ENCODE data around the gene ADSS1.

The ADSS1 gene

DNA sequence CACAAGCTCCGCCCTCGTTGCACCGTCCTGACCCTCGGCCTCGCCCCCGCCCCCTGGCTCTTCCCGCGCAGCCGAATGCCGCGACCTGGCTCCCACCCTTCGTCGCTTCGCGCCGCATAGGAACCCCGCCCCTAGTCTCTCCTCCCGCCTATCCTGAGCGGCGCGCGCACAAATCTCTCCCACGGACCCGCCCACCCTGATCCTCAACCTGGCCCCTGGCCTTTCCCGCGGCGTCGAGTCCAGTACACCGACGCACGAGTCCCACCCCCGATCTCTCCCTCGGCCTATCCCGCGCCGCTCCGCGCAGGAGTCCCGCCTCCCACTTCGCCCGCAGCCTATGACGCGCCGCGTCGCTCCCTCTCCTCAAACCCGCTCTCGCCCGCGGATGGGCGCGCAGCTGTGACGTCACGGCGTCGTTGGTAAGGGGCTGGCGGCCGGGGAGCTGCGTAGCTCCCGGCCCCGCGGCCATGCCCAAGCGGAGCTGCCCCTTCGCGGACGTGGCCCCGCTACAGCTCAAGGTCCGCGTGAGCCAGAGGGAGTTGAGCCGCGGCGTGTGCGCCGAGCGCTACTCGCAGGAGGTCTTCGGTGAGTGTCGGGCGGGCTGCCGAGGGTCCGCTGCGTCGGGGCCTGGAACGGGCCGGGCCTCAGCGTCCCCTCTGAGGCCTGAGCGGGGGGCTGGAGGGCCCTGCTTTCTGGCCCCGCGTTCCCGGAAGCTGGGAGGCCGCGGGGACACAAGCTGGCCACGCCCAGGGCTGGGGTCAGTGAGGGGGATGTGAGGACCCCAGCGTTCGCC is 28.9 kb downstream of the ADSS1 start, which contains the start of gene SIVA1:
Gene SIVA1, plus strand, starts transcription at position 413 of the 793 bp plus-strand sequence. Its CDS starts 55 bp downstream, at position 468.
- DNase-seq: peak; percentile 57

GRCh38 chr14:104753528-104754212 is 29.6 kb downstream of the ADSS1 start:
- DNase-seq: no peak

GRCh38 chr14:104754213-104754851 is 30.3 kb downstream of the ADSS1 start:
- no peak for DNase-seq

GRCh38 chr14:104755621-104756020 is 31.6 kb downstream of the ADSS1 start:
- DNase-seq: no peak

GRCh38 chr14:104756477-104757237 is 32.6 kb downstream of the ADSS1 start:
- no peak for DNase-seq

GRCh38 chr14:104757238-104757585 is 33.2 kb downstream of the ADSS1 start:
- no peak for DNase-seq

DNA sequence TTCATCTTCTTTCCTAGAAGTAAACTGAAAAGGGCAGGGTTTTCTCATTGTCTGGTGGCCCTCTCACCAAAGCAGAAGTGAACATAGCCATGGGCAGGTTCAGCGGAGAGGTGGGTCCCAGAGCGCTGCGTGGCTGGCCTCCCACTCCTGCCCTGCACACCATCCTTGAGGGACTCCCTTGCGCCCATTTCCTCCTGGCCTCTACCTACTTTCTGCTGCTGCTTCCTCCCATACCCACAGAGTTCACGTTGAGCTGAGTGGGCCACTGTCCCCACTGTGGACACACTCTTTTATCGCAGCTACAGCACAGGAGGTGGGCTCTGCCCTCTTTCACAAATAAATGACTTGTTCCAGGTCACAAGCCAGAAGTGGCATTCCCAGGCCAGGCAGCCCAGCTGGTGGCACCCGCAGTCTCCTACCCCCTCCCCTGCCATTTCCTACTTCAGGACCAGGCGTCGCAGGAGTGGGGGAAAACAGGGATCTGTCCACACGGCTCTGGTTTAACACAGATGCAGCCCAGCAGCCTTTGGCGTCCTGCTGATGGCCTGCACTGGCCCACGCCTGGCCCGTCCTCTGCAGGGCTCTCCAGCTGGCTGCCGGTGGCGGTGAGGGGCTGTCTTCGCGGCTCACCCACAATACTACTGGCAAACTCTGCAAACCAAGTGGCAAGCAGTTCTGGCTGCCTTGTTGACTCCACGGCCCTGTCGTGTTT is 33.8 kb downstream of the ADSS1 start:
- no peak for DNase-seq

GRCh38 chr14:104758981-104759969 is 35.2 kb downstream of the ADSS1 start:
- DNase-seq: no peak

- no peak for DNase-seq
Observed at GRCh38 chr14:104765517-104765916, 41.5 kb downstream of the ADSS1 start.

DNA sequence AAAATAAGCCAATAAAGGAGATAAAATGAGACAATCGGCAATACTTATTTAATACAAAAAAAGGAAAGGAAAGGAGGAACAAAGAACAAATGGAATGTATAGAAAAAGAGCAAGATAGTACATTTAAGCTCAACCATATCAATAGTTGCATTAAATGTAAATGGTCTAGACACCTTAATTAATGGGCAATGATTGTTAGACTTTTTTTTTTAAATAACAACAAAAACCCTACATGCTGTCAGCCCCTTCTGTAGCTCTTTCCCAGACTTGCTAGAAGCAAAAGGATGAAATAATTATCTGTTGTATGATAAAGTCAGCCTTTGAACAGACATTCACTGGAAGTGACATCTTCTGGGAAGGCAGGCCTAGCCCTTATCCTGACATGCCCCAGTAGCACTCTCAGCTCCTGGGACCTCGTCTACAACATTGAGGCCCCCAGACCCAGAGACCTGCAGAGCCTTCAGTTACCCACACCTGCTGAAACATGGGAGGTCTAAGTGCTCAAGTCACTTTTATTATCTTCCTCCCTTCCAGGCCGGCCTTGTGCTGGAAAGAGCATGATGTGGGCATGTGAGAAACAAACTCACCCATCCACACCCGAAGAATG is 42.3 kb downstream of the ADSS1 start:
- DNase-seq: no peak

DNA sequence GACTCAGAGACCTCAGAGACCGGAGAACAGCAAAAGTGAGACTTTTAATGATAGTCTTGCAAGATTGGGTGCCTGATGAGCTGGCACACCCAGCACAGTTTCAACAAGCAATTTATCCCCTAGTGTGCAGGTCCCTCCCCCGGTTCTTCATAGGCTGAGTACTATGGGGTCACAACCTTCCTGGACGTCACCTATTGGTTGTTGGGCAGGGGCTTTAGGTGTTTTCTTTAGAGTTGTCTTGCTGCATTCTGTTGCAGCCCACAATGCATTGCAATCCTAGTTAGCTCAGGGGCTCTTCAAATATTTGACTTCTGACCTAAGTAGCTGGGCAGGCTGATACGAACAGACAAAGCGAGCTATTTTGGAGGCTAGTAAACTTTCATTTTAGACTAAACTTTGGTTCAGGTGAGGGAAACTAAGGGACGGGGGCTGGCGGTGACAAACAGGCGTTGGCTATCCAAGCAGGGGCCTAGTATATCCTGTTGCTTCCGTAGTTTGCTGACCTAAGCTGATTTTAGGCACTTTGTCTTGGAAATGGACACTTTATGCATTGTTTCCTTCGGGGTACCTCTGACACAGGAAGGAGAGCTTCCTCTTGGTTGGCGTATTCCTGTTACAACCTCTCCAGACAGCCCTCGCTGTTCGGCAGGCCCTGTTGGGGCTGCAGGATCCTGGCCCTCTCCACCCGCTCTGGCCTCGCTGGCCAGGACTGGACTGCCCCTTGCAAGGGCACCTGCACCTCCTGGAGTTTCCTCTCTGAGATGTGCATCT is 43.0 kb downstream of the ADSS1 start:
- no peak for DNase-seq

DNA sequence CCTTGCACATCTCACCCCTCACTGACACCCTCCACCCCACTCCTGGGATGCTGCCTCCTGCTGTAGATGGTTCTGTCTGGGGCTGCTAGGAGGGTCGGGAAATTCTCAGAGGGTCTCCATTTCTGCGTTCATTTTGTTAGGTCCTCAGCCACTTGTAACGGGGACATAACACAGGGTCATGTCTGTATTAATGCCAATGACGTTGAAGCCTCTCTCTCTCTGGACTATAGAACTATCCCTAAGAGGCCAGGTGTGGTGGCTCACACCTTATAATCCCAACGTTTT is 43.5 kb downstream of the ADSS1 start:
- no peak for DNase-seq

DNA sequence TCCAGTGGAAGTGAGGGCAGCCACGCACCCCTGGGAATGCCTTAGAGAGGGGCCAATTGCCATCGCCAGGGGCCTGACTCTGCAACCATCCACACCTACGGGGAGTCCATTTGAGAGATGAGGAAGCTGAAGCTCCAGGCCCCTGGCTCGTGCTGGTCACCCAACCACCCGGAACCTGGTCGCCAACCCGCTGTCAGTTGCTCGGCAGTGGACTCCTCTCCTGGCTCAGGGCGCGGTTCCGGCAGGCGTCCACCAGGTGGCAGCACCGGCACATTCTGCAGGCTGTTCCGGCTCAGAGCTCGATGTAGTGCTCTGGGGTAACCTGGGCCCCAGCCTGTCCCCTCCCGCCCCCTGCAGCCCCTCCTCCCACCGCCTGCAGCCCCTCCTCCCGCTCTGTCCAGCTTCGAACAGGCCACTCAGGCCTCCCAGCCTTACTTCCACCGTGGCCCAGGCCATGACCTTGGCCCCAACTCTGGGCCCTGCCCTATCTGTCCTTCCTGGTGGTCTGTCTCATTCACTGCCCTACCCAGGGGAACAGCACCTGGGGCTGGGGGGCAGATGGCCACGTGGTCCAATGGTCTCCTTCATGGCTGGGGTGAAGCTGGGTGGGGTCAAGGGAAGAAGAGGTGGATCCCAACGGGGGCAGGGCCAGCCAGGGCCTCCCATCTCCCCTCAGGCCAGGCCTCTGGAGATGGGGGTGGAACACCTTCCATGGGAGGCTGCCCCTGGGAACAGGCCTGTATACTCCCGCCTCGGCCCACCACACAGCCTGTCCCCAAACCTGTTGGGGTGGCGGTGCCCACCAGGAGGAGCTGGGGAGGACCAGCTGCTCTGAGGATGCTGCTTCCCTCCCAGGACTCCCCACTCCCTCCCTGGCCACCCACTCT is 44.7 kb downstream of the ADSS1 start:
- no peak for DNase-seq

- DNase-seq: no peak
Observed at GRCh38 chr14:104769324-104770071, 45.5 kb downstream of the ADSS1 start.

DNA sequence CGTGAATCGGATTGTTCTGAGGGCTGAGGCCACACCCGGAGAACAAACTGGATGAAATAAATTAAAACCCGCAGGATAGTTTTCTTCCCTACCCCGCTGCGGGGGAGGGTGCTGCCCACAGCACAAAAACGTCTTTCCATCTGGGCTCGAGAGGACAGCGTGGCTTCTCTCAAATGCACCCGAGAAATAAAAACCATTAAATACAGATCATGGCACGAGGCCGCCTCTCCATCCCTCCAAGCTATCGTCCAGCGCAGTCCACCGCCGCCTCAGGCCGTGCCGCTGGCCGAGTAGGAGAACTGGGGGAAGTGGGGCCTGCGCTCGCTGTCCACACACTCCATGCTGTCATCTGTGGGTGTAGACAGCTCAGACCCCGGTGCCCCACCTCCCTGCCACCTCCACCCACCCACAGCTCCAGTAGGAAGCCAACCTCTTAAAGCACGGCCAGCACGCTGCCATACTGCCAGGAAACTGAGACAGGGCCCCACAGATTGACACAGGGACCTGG is 46.1 kb downstream of the ADSS1 start:
- no peak for DNase-seq

- DNase-seq: no peak
Observed at GRCh38 chr14:104770851-104771272, 46.8 kb downstream of the ADSS1 start.

DNA sequence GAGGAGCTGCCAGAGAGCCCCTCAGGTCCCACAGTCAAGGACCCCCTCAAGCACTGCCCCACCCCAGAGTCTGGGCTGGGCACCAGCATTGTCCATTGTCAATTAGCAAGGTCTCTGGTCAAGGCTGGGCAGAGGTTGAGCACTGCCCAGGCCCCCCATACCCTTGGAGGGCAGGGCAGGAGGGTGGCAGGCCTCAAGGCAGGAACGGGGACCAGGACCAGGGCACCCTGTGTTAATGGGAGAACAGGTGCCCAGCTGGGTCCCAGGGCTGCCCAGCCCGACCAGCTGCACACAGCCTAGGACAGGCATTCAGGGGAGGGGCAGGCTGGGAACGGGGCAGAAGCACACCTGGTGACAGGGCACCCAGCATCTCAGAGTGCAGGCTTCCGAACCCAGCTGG is 47.3 kb downstream of the ADSS1 start:
- DNase-seq: no peak

Measured in cortex of kidney (tissue), 1 donor.